Measurements from ENCODE around the gene GRM8.

The GRM8 gene

GRCh38 chr7:127153315-127153714 is 99.4 kb downstream of the GRM8 start:
- H3K4me1 ChIP-seq (ENCODE audit: control insufficient read depth, insufficient read depth, low read length), result no peaks in the 10 kb centered on the region
- H3K9me3 ChIP-seq (ENCODE audit: control insufficient read depth, insufficient read depth, low read depth, low read length), result no peaks in the 10 kb centered on the region
- POLR2A ChIA-PET, result no interaction called here
- CTCF ChIA-PET, result interaction anchor here (0.7 kb wide), 1 partner anchor 46 kb away, joined by 3 read pairs; no protein-coding TSS in a partner anchor
- H3K27ac ChIP-seq (ENCODE audit: extremely low read depth, low read depth, low read length), result no peak overlapping the region
- no peak for TF ChIP-seq ZNF140 (tag by site-specific recombination; IDR thresholded peaks at IDR 0.05)
- no peak for TF ChIP-seq ZNF366 (tag by site-specific recombination; conservative IDR thresholded peaks at IDR 0.05)
- TF ChIP-seq ZNF324 (tag by site-specific recombination; IDR thresholded peaks at IDR 0.05), result no peak
- TF ChIP-seq ZNF544 (tag by site-specific recombination; IDR thresholded peaks at IDR 0.05), result no peak
- no peak for TF ChIP-seq ZNF404 (tag by site-specific recombination; IDR thresholded peaks at IDR 0.05)
- no peak for TF ChIP-seq ZNF155 (tag by site-specific recombination; IDR thresholded peaks at IDR 0.05)
- TF ChIP-seq ZNF394 (tag by site-specific recombination; IDR thresholded peaks at IDR 0.05; ENCODE audit: borderline replicate concordance), result no peak
- TF ChIP-seq ZNF239 (tag by site-specific recombination; IDR thresholded peaks at IDR 0.05), result no peak
- TF ChIP-seq ZNF701 (tag by site-specific recombination; IDR thresholded peaks at IDR 0.05), result no peak
- TF ChIP-seq ZNF335 (tag by site-specific recombination; conservative IDR thresholded peaks at IDR 0.05), result no peak
- no peak for TF ChIP-seq INSM2 (tag by site-specific recombination; IDR thresholded peaks at IDR 0.05)
- TF ChIP-seq HOXA7 (CRISPR knock-in tag; IDR thresholded peaks at IDR 0.05; ENCODE audit: borderline replicate concordance), result no peak
- TF ChIP-seq ZBTB20 (tag by site-specific recombination; IDR thresholded peaks at IDR 0.05), result no peak
- no peak for TF ChIP-seq ZNF518A (tag by site-specific recombination; conservative IDR thresholded peaks at IDR 0.05; ENCODE audit: low read depth)
- no peak for TF ChIP-seq ZNF202 (tag by site-specific recombination; IDR thresholded peaks at IDR 0.05; ENCODE audit: borderline replicate concordance)
- TF ChIP-seq ZNF704 (tag by site-specific recombination; IDR thresholded peaks at IDR 0.05), result no peak
- no peak for TF ChIP-seq ZNF521 (tag by site-specific recombination; IDR thresholded peaks at IDR 0.05)
- no peak for TF ChIP-seq YY2 (tag by site-specific recombination; IDR thresholded peaks at IDR 0.05)
- no peak overlapping the region for H3K4me3 ChIP-seq (ENCODE audit: low read depth, low read length)
- no peaks in the 10 kb centered on the region for H3K36me3 ChIP-seq (ENCODE audit: control insufficient read depth in 2 of 2, insufficient read depth in 1 of 2, low read length in 2 of 2)

- no peaks in the 10 kb centered on the region for H3K4me1 ChIP-seq (ENCODE audit: control insufficient read depth, insufficient read depth, low read length)
- no peak overlapping the region for H3K4me3 ChIP-seq (ENCODE audit: low read depth, low read length)
- H3K36me3 ChIP-seq (ENCODE audit: control insufficient read depth in 2 of 2, insufficient read depth in 1 of 2, low read length in 2 of 2), result no peaks in the 10 kb centered on the region
- TF ChIP-seq ZNF133 (tag by site-specific recombination; IDR thresholded peaks at IDR 0.05) (no peak), SP7 (tag by site-specific recombination; IDR thresholded peaks at IDR 0.05) (no peak), ZNF473 (tag by site-specific recombination; IDR thresholded peaks at IDR 0.05) (no peak), KLF17 (tag by site-specific recombination; IDR thresholded peaks at IDR 0.05) (no peak), ZNF514 (tag by site-specific recombination; IDR thresholded peaks at IDR 0.05) (no peak), ZNF362 (tag by site-specific recombination; IDR thresholded peaks at IDR 0.05) (no peak), ZNF16 (tag by site-specific recombination; IDR thresholded peaks at IDR 0.05; ENCODE audit: low read depth) (no peak)
- POLR2A ChIA-PET, result no interaction called here
- no peaks in the 10 kb centered on the region for H3K9me3 ChIP-seq (ENCODE audit: control insufficient read depth, insufficient read depth, low read depth, low read length)
- no peak overlapping the region for H3K27ac ChIP-seq (ENCODE audit: extremely low read depth, low read depth, low read length)
- CTCF ChIA-PET, result interaction anchor here (0.6 kb wide), 2 partner anchors 14 to 476 kb away, joined by 3 to 4 read pairs; no protein-coding TSS in a partner anchor
These were observed 100.3 kb downstream of the GRM8 start for GRCh38 chr7:127152423-127152822.
